Glomerular endothelial cell (primary cell): ENCODE data around the gene PLD6. TPM values are rescaled to one million over a fixed set of nuclear protein-coding genes. Genes with fewer than 3 reads are reported as not detected.
"Not testable (repeated sequence)": the region's sequence is repeated elsewhere in the genome, so short reads cannot be mapped to it uniquely, and the experiment has no call there.

Experiments used
- DNase-seq: peaks from one replicate; pipeline ENCODE4 v3.0.0-alpha.2; 2011; ENCODE audit warnings: low read depth, low spot score; ENCODE audit errors: extremely low read depth
- total RNA-seq: library from RNA; depleted of rRNA; stranded (reverse); fragments of >200 nt; gene quantifications from 2 replicates; pipeline ENCODE4 v1.2.3, GENCODE V29; 2015

Gene PLD6
- total RNA-seq, 1 donor from 2014 or later = 2.0 TPM

DNA sequence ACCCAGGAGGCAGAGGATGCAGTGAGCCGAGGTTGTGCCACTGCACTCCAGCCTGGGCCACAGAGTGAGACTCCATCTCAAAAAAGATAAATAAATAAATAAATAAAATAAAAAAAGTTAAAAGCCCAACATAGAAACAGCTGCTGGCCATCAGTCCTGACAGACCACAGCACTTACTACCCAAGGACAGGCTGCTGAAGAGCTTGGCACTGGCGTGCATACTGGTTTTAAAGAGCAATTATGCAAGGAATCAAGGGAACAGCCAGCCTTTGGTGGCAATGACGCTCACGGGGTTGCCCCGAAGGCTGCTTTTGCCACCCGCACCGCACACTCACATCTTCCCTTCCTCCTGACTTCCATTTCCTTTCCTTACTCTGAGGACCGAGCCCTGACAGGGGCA is 4.2 kb downstream of the PLD6 start:
- no peak for DNase-seq

DNA sequence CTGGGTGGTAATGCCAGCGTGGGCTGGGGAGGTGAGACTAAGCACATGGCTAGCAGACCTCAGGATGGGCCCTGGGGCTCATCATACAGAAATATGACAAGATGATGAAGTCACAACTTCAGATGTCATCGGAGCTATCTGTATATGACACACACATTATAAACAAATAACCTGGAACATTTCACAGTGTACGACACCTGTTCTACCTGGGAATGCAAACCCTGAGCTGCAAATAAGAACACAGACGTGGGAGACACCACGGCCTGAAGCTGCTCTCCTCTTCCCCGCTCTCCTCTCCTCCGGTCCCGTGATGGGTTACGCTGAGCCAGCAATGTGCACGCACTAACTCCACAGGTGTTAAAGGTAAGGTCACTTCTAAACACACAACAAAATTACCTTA is 4.9 kb downstream of the PLD6 start:
- no peak for DNase-seq

DNA sequence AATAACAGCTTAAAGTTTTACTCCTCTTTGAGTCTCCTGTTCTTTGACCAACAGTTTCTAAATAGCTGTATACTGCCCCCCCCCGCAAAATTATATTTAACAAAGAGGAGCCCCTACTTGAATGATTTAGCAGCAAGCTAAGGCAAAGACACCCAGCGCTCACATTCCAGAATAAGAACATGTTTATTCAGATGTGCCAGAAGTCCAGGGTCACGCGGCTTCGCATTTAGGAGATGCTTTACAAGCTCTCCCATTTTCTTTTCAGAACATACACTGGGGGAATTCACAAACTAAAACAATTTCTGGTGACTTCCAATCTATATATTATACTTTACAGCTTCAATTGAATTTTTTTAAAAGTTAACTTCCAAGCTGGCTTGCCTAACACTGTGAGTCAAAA is 5.3 kb downstream of the PLD6 start:
- DNase-seq = no peak

DNA sequence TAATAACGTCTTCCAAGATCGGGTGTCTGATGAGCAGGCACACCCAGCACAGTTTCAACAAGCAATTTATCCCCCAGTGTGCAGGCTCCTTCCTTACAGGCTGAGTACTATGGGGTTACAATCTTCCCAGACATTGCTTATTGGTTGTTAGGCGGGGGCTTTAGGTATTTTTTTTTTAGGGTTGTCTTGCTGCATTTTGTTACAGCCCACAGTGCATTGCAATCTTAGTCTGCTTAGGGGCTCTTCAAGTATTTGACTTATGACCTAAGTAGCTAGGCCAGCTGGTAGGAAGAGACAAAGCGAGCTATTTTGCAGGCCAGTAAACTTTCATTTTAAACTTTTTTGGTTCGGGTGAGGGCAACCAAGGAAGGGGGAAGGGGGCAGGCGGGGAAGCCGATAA is 5.8 kb downstream of the PLD6 start:
- DNase-seq = no peak

DNA sequence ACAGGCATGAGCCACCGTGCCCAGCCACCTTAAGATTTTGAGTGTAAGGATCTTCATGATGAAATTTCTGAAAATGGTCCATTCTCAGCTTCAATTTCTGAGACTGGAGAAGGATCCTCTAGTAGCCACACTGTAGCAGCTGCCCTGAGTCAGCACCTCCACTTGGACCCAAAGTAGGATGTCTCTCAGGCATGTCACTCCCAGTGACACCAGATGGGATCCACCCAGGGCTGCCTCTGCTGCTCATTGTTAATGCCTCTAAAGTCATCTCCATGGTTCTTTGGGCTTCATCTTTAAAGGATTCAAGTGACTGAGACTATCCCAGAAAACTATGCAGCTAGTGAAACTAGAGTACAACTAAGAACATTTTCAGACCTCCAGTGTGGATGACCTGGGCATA is 7.9 kb downstream of the PLD6 start:
- DNase-seq = no peak

DNA sequence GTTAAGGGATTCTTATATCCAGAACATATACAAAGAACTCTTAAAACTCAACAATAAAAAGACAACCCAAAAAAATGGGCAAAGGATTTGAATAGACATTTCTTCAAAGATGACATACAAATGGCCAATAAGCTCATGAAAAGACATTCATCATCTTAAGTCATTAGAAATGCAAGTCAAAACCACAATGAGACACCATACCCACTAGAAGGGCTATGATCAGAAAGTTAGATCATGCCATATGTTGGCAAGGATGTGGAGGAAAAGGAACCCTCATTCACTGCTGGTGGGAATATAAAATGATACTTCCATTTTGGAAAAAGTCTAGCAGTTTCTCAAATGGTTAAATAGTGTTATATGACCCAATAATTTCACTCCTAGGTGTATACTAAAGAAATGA is 9.4 kb downstream of the PLD6 start:
- DNase-seq = no peak

DNA sequence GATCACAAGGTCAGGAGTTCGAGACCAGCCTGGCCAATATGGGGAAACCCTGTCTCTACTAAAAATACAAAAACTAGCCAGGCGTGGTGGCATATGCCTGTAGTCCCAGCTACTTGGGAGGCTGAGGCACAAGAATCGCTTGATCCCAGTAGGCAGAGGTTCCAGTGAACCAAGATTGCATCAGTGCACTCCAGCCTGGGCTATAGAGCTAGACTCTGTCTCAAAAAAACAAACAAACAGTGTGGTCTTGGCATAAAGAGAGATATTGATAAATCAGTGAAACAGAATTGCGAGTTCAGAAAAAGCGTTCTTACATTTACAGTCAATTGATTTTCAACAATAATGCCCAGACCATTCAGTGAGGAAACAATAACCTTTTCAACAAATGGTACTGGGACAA is 10.7 kb downstream of the PLD6 start:
- DNase-seq = not testable (repeated sequence)

DNA sequence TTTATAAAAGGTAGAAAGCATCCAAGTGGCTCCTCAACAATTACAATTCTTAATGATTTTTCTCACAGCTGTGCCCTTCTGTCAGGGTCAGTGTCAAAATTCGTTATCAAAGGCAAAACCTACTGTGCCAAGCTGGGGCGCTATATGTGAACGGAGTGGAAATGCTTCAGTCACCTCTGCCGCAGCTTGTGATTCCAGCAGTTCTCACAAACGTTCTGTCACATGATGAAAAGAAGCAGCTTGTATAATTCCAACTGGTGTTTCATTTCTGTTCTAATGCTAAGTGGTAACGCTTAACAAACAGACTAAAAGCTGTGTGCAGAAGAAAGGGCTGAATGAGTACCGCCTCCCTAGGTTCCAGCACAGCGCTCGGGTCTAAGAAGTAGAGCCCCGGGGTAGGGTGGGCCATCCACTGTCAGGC is 14.2 kb downstream of the PLD6 start:
- no peak for DNase-seq

DNA sequence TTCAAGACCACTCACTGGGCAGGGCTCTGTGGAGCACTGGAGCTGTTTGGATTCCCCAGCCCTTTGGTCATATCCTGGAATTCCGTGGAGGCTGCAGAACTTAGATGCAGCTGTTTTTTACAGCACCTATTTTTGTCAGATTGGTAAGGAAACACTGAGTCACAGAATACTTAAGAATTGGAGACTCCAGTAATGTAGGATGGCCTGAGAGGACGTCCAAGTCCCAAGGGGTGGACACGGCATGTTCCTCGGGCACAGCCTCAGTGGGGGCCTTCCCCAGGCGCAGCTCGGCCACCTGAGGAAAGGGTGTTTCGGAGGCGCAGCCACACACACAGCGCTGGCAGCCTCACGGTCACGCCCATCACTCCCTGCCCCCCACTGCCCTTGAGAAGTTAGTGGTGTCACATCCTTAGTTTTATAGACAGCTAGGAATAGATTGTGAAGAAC is 14.8 kb downstream of the PLD6 start:
- DNase-seq = peak; percentile 83

DNA sequence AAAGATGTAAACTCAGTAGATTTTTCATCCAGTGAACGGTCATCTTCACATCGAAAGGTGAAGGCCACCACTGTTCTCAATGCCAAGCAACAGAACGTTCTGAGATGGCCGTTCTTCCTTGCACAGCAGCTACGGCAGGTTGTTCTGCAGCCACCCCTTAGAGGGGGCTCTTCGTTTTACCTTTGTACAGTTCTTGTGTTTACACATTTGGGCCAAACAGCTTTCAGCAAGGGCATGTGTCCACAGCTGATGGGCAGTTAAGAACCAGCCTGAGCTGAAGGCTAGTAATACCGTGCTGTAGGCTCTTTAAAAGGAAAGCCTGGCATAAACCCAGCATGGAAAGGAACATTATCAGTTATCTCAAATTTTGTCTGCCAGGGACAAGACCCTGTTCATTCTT is 15.9 kb downstream of the PLD6 start:
- DNase-seq = no peak

DNA sequence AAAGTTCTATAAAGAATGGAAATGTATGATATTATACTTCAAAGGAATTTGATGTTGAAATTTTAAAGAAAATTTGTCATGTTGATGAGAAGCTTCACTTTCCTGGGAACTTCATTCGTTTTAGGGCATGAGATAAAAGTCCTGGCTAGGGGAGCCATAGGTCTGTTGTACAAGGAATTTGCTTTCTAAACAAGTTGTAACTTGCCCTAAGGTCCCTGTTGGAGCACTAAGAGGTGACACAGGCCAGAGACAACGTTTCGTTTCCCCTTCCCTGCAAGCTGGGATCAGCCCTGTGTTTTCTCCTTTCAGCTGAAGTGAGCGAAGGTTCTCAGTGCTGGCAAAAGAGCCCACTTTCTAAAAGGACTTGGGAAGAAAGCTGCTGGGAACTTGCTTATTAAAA is 16.6 kb downstream of the PLD6 start:
- no peak for DNase-seq

DNA sequence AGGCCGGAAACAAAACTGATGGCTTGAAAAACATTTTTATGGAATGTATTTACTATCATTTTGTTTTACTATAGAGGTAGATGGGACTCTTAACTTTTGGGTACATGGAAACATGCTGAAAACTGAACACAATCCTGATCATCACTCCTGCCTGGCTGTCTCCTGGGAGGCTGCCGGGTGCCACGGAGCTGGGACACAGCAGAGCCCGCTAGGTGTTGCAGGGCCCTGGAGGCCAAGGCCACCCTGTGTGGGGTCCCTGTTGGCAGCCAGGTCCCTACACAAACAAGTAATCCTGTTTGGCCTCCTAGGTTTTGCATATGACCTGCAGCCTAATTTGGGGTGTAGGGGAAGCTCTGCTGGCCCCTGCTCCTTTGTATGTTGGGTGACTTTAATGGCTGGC is 17.5 kb downstream of the PLD6 start:
- DNase-seq = no peak

DNA sequence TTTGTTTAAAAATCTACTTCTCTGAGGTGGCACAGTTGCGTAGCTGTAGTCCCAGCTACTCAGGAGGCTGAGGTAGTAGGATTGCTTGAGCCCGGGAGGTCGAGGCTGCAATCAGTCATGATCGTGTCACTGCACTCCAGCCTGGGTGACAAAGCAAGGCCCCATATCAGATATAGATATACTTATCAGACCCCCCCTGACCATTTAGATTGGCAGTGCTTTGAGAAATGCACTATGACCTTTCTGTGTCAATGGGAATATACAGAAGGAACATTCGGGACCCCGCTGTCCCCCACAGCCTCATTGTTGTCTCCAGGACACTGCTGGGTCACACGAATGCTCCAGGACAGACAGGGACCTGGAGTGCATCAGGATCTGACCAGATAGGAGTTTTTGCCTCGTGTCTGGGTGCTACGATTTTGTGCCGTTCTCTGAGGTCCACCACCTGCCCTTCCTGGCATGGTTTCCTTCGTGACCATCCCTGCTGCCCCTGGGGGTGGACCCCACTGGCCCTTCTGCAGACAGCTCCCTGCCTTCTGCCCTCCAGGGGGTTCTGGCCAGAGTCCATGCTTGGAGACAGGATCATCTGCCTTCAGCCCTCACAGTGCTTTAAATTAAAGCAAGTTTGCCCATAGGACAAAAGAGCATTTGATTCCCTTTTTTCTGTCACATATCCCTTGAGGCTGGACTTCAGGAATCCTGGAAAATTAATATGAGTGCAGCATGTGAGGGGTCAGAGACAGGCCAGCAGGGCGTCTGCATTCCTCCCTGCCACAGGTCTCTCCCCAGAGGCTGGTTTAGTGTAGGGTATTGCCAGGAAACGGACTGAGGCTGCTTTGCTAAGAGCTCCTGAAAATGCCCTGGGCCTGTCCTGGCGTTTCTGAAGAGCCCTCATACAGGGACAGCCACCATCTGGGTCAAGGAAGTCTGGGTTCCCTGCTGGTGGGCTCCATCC is 19.3 kb downstream of the PLD6 start:
- no peak for DNase-seq

DNA sequence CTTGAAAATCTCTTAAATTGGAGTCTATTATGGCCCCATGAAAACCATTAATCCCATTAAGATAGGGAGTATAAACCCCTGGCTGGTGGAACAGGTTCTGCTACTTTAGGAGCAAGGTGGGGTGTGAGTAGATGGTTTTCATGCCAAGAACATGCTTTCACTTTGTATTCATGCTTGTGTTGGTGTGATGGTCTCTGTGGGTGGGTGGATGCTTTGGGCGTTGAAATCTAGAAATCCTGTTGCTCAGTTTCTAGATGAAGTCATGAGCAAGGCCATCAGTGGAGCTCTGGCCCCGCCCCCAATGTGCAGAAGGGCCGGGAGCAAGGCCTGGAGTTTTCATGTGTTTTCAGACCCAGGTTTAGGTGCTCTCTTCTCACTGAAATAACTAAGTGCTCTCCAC is 20.1 kb downstream of the PLD6 start:
- no peak for DNase-seq

DNA sequence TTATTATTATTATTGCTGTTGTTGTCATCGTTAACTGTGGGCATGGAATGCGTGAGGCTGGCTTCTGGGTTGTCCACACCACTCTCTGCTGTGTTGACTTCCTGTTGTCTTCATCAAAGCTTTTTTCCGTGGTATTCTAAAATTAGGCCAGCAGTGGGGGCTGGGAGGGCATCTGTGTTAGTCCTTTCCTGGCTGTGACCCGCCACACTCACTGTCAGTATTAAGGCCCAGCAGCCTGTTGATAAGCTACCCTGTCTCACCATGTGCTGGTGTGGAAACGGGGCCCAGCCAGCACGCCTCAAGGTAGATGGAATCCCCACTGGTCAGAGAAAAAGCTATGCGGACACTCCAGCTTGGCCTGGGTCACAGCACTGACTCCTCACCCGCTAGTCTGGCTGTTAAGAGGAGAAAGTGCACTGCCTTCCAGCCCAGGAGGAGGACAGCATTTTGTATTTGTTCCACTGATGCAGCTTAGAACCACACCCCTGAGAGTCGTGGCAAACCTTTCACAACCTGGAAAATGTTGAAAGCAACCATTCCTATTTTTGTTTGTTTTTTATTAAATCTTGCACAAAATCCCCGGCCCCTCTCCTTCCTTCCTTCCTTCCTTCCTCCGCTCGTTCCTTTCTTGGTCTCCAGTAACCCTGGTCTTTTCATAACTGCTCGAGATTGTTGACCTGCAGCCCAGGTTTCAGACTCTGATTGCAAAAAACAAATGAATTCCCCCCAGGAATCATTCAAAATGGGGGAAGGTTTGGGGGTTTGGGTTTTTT is 21.0 kb downstream of the PLD6 start:
- DNase-seq = not testable (repeated sequence)

DNA sequence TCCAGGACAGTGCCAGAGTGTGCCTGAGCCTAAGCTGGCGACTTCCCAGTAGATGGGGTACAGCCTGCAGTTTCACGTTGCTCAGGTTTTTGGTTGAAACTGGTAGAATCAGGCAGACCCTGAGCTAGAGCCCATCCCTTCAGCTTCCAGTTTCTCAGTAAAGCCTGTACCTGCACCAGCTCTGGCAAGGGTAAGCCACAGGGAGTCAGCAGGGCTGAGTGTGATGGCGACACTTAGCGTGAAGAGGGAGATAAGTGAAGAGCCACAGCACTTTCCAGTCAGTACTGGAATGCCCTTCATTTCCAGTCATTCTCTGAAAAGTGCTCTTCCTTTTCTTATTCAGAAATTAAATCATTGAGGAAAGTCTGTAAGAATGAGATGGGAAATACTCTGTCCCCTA is 22.4 kb downstream of the PLD6 start:
- DNase-seq = no peak

DNA sequence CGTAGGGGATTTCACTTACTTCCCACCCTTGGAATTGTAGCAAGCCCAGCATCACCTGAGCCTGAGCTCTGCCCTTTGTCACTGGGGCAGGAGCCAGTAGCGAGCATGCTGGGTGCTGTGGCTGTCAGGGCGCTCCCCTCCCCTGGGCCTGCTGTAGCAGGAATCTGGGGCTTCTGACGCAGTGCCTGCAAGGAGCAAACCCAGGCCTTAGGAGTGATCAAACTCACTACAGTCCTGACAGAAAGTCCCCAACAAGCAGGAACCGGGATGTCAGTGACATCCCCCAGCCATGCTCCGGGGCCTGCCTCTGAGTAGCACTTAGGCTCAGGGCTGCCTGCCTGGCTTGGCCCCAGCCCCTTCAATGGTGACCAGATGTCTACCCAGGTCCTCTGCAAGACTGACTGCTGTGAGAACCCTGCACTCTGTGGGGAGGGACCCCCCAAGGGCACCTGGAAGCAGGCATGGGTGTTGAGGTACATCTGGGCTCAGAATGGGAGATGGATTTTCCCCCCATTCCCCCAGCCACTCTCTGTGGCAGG is 23.5 kb downstream of the PLD6 start:
- DNase-seq = no peak

DNA sequence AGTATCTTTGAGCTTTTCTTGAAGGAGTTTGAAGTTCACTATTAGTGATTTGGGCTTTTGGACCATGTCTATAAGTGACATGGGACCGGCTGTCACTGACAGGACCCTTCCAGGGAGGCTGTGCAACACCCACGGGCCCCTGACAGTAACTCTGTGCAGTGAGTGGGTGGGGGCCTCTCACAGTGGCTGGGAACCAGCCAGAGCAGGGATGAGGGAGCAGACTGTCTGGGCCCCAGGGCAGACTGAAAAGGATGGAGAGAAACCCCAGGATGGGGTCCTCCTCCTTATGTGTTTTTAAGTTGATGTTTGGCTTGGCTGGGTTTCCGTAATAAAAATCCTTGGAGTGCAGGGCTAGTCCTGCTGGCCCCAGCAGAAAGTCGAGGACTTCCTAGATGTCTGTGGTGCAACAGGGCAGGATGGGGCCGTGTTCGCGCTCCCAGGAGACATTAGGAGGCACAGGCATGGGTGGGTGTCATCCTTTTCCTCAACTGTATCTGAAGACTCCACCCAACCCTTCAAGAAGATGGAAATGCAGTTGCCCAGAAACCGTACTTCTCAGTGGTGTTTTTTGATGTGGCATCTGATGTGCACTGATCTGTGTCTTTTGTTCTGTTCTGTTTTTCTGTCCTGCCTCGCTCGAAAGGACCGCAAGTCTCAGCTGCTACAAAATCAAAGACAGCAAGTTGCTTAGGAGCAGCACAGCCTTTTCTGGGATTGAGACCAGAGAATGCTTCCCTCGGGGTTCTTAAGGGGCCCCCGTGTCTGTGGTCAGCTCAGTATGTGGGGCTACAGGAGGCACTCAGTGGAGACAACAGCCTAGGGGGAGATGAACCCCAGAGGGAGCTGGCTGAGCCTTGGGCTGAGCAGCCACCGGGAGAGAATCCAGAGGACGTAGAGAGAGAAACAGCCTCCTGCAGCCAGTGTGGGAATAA is 24.2 kb downstream of the PLD6 start:
- no peak for DNase-seq

DNA sequence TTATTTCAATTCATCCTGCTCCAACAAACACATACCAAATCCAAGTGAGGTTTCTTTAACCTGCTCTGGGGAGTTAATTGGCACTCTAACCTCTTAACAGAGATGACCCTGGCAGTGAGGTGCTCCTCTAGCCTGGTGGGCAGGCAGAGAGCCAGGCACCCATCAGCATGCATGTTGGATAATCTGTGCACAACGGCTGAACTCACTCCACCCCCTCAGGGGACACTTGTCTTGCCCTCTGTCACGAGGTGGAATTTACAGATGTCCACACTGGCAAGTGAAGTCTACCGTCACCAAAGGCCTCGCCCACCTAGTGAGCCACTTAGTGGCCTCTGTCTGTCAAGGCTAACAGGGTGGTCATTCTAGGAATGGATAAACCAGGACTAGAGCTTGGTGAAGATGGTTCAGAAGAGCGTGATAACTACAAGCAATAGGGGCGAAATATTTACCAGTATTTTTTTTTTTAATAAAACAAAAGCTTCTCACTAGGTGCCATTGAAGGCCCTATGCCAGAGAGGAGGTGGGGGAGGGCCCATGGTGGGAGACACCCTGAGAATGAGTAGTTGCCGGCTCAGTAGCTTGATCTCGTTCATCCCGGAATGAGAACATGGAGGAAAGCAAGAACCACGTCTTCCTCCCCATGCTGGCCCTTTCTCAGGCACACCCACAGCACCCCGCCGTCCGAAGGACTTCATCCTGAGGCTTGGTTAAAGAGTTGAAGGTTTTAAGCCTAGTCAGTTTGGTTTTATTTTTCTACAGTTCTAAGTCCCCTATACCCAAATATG is 25.2 kb downstream of the PLD6 start:
- DNase-seq = no peak

DNA sequence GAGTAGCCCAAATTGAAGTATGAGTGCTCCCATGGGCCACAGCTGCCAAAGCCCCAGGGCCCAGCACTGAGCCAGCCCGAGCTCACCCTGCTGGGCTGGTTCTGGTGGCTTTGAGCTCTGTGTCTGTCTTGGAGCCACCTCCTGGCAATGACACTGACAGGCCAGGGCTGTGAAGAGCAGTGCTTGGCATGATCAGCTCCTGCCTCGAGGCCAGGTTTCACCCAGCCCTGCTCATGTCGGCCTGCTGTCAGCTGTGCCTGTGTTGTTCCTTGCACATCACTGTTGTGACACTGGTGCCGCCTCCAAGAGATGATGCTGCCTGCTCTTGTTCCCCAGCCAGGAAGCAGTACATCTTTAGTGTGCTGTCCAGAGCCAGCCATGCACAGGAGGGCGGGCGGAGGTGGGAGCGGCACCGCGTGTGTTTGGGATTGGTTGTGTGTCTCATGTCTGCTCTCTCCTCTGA is 26.0 kb downstream of the PLD6 start:
- DNase-seq = no peak
